IMR-90 (cell line): ENCODE data around the gene CD46. TPM values are rescaled to one million over a fixed set of nuclear protein-coding genes. Genes with fewer than 3 reads are reported as not detected.

ENCODE experiments used
- ATAC-seq: fragments of 200-7000 bp; cut with Tn5 transposase; 2 replicates; pipeline ENCODE4 v1.9.1; 2020; ENCODE audit warnings: low read depth, mild to moderate bottlenecking, moderate library complexity
- BruUV-seq: library from RNA; stranded (reverse); fragments of 400-500 nt; replicated peaks from 2 replicates; lab custom pipeline; 2021; lab: Mats Ljungman, UMichigan
- CTCF ChIA-PET: fragments of 300-600 bp; formaldehyde crosslinking; extraction: SDS; loops from one replicate; lab custom pipeline; 2021; ENCODE audit warnings: antibody characterized with exemption; lab: Yijun Ruan, JAX
- POLR2A ChIA-PET: fragments of 300-600 bp; sonication (Branson Sonifier 250); formaldehyde crosslinking; loops from one replicate; lab custom pipeline; 2022; ENCODE audit warnings: antibody characterized with exemption; ENCODE audit not compliant: unreplicated experiment; lab: Charles Lee
- DNase-seq: peaks from one replicate; pipeline ENCODE4 v3.0.0; 2013
- H2AFZ ChIP-seq: replicated peaks from 2 replicates; pipeline ENCODE3; 2013; ENCODE audit warnings: low read length, mild to moderate bottlenecking; ENCODE audit not compliant: poor library complexity
- H2AK5ac ChIP-seq: 2 replicates; pipeline ENCODE4 v1.6.1; 2013; ENCODE audit warnings: low read depth, low read length, inconsistent platforms
- H2AK9ac ChIP-seq: replicated peaks from 2 replicates; pipeline ENCODE3; 2013; ENCODE audit warnings: mild to moderate bottlenecking, low read depth, low read length, moderate library complexity; ENCODE audit not compliant: poor library complexity
- H2BK120ac ChIP-seq: 2 replicates; pipeline ENCODE4 v1.6.1; 2013; ENCODE audit warnings: low read depth, low read length, inconsistent platforms
- H2BK15ac ChIP-seq: 3 replicates; pipeline ENCODE4 v1.6.1; 2013; ENCODE audit warnings: low read depth, low read length, inconsistent platforms
- H2BK20ac ChIP-seq: 2 replicates; pipeline ENCODE4 v1.6.1; 2013; ENCODE audit warnings: low read depth, mild to moderate bottlenecking, inconsistent platforms, low read length, moderate library complexity
- H2BK5ac ChIP-seq: 2 replicates; pipeline ENCODE4 v1.6.1; 2013; ENCODE audit warnings: mild to moderate bottlenecking, low read depth, low read length, inconsistent platforms; ENCODE audit not compliant: poor library complexity, severe bottlenecking
- H3K14ac ChIP-seq: replicated peaks from 2 replicates; pipeline ENCODE4 v1.6.1; 2013; ENCODE audit warnings: low read depth, low read length, inconsistent platforms
- H3K18ac ChIP-seq: 2 replicates; pipeline ENCODE4 v1.6.1; 2013; ENCODE audit warnings: low read depth, low read length, control low read depth
- H3K23ac ChIP-seq: 2 replicates; pipeline ENCODE4 v1.6.1; 2013; ENCODE audit warnings: low read depth, low read length, inconsistent platforms
- H3K27ac ChIP-seq: 2 replicates; pipeline ENCODE4 v1.5.1; 2013; ENCODE audit warnings: mild to moderate bottlenecking, control low read depth, low read length; ENCODE audit not compliant: insufficient read depth
- H3K27me3 ChIP-seq: 2 replicates; pipeline ENCODE4 v1.6.1; 2013; ENCODE audit warnings: low read length; ENCODE audit not compliant: control insufficient read depth, insufficient read depth
- H3K36me3 ChIP-seq: 2 replicates; pipeline ENCODE4 v1.6.1; 2013; ENCODE audit warnings: low read length, mixed read lengths; ENCODE audit not compliant: control insufficient read depth, insufficient read depth
- H3K4ac ChIP-seq: 2 replicates; pipeline ENCODE4 v1.6.1; 2013; ENCODE audit warnings: low read depth, low read length, inconsistent platforms
- H3K4me1 ChIP-seq: 2 replicates; pipeline ENCODE4 v1.6.1; 2013; ENCODE audit warnings: low read length, mixed read lengths; ENCODE audit not compliant: control insufficient read depth, insufficient read depth
- H3K4me2 ChIP-seq: 2 replicates; pipeline ENCODE4 v1.6.1; 2013; ENCODE audit warnings: low read depth, mild to moderate bottlenecking, control low read depth, low read length, moderate library complexity
- H3K4me3 ChIP-seq: 2 replicates; pipeline ENCODE4 v1.5.1; 2013; ENCODE audit warnings: low read depth, mild to moderate bottlenecking, control low read depth, low read length, moderate library complexity; ENCODE audit not compliant: insufficient read depth
- H3K56ac ChIP-seq: 2 replicates; pipeline ENCODE4 v1.6.1; 2013; ENCODE audit warnings: low read length, inconsistent platforms; ENCODE audit not compliant: insufficient read depth; ENCODE audit errors: extremely low read depth
- H3K79me1 ChIP-seq, 2 experiments: 2 replicates each; pipeline ENCODE4 v1.6.1; 2013; ENCODE audit warnings: low read length in 2 of 2, inconsistent platforms in 1 of 2, low read depth in 1 of 2
- H3K9ac ChIP-seq: 2 replicates; pipeline ENCODE4 v1.6.1; 2013; ENCODE audit warnings: low read depth, low read length, control low read depth
- H3K9me1 ChIP-seq: 2 replicates; pipeline ENCODE4 v1.6.1; 2013; ENCODE audit warnings: low read length, inconsistent platforms; ENCODE audit not compliant: insufficient read depth
- H3K9me3 ChIP-seq: 2 replicates; pipeline ENCODE4 v1.6.1; 2013; ENCODE audit warnings: low read length; ENCODE audit not compliant: control insufficient read depth, insufficient read depth
- H4K20me1 ChIP-seq: 2 replicates; pipeline ENCODE4 v1.6.1; 2013; ENCODE audit warnings: low read length, inconsistent platforms; ENCODE audit not compliant: insufficient read depth
- H4K5ac ChIP-seq: 2 replicates; pipeline ENCODE4 v1.6.1; 2013; ENCODE audit warnings: mild to moderate bottlenecking, low read depth, low read length, control low read depth
- H4K8ac ChIP-seq, 2 experiments: 2 replicates each; pipeline ENCODE4 v1.6.1; 2013; ENCODE audit warnings: low read depth in 2 of 2, low read length in 2 of 2, control low read depth in 1 of 2, inconsistent platforms in 1 of 2
- H4K91ac ChIP-seq: 2 replicates; pipeline ENCODE4 v1.6.1; 2013; ENCODE audit warnings: low read depth, low read length, inconsistent platforms; ENCODE audit not compliant: insufficient read depth
- BHLHE40 ChIP-seq: fragments of 150-350 bp; IDR thresholded peaks from 2 replicates; pipeline ENCODE4 v1.6.1; 2016; ENCODE audit warnings: mild to moderate bottlenecking, low read depth, low read length
- CEBPB ChIP-seq: IDR thresholded peaks from 2 replicates; pipeline ENCODE4 v1.6.1; 2012; ENCODE audit warnings: low read depth, low read length, improper control_type of control experiment
- CHD1 ChIP-seq: IDR thresholded peaks from 2 replicates; pipeline ENCODE4 v1.6.1; 2012; ENCODE audit warnings: low read depth, low read length, improper control_type of control experiment
- CTCF ChIP-seq: conservative IDR thresholded peaks from 2 replicates; pipeline ENCODE4 v1.5.1; 2012; ENCODE audit warnings: mild to moderate bottlenecking, low read depth, low read length, improper control_type of control experiment
- FOS ChIP-seq: fragments of 150-350 bp; IDR thresholded peaks from 2 replicates; pipeline ENCODE4 v1.6.1; 2016; ENCODE audit warnings: low read depth, low read length
- MAFK ChIP-seq: IDR thresholded peaks from 2 replicates; pipeline ENCODE4 v1.6.1; 2012; ENCODE audit warnings: low read depth, low read length, improper control_type of control experiment
- MAZ ChIP-seq: IDR thresholded peaks from 2 replicates; pipeline ENCODE4 v1.6.1; 2012; ENCODE audit warnings: low read depth, mild to moderate bottlenecking, low read length, improper control_type of control experiment, moderate library complexity, borderline replicate concordance
- MXI1 ChIP-seq: IDR thresholded peaks from 2 replicates; pipeline ENCODE4 v1.6.1; 2012; ENCODE audit warnings: low read depth, mild to moderate bottlenecking, low read length, moderate library complexity, borderline replicate concordance
- NFE2L2 ChIP-seq: fragments of 150-350 bp; IDR thresholded peaks from 2 replicates; pipeline ENCODE4 v1.6.1; 2016; ENCODE audit warnings: low read depth, mild to moderate bottlenecking, low read length
- POLR2A ChIP-seq: IDR thresholded peaks from 2 replicates; pipeline ENCODE4 v1.6.1; 2012; ENCODE audit warnings: mild to moderate bottlenecking, low read depth, low read length
- RAD21 ChIP-seq: IDR thresholded peaks from 2 replicates; pipeline ENCODE4 v1.6.1; 2012; ENCODE audit warnings: low read length, improper control_type of control experiment
- RCOR1 ChIP-seq: IDR thresholded peaks from 2 replicates; pipeline ENCODE4 v1.6.1; 2012; ENCODE audit warnings: mild to moderate bottlenecking, low read length, improper control_type of control experiment; ENCODE audit not compliant: insufficient replicate concordance
- RFX5 ChIP-seq: IDR thresholded peaks from 2 replicates; pipeline ENCODE4 v1.8.0; 2012; ENCODE audit warnings: low read depth, mild to moderate bottlenecking, low read length, moderate library complexity
- SMC3 ChIP-seq: fragments of 150-350 bp; IDR thresholded peaks from 2 replicates; pipeline ENCODE4 v1.6.1; 2016; ENCODE audit warnings: low read depth, mild to moderate bottlenecking, antibody characterized with exemption, low read length, moderate library complexity
- USF2 ChIP-seq: fragments of 150-350 bp; IDR thresholded peaks from 2 replicates; pipeline ENCODE4 v1.6.1; 2017; ENCODE audit warnings: mild to moderate bottlenecking, antibody characterized with exemption, low read length, low read depth
- WGBS, 2 experiments: methylation state at CpG; one replicate each; pipeline versions ENCODE4 v1.1.5 to v1.1.7; 2013; ENCODE audit warnings: missing lambda C conversion rate in 2 of 2; ENCODE audit not compliant: insufficient read length in 1 of 2; ENCODE audit errors: extremely low coverage in 2 of 2; 5-methylcytosine and 5-hydroxymethylcytosine counted together
- dilution Hi-C: fragments of 300-500 bp; cut with HindIII; formaldehyde crosslinking; loops from one replicate; pipeline ENCODE4 v1.14.3; 2018; ENCODE audit warnings: low sequenced_read_pairs; ENCODE audit not compliant: unreplicated experiment
- in situ Hi-C: fragments of 300-500 bp; cut with MboI; formaldehyde crosslinking; loops from 3 replicates; pipeline ENCODE4 v1.14.3; 2019; ENCODE audit warnings: low sequenced_read_pairs, inconsistent platforms, mixed read lengths
- intact Hi-C: fragments of 100-400 bp; cut with micrococcal nuclease; formaldehyde crosslinking; loops from 2 replicates; pipeline ENCODE4 v1.10.0; 2022
- polyA plus RNA-seq, 3 experiments: library from polyadenylated mRNA; depleted of rRNA; stranded (reverse); fragments of >200 nt; gene quantifications; 2 replicates each; pipeline ENCODE4 v1.2.3, GENCODE V29; 2012; ENCODE audit warnings: low replicate concordance in 1 of 3
- total RNA-seq: library from RNA; depleted of rRNA; stranded (reverse); fragments of >200 nt; gene quantifications from 2 replicates; pipeline ENCODE4 v1.2.3, GENCODE V29; 2012
- TF ChIP-seq, protein P1 (sequence below): fragments of 150-350 bp; IDR thresholded peaks from 2 replicates; pipeline ENCODE4 v1.6.1; 2016; ENCODE audit warnings: low read depth, mild to moderate bottlenecking, low read length, moderate library complexity, borderline replicate concordance

Gene CD46
- total and polyA plus RNA-seq, 2 of the 4 experiments (the other 2 are of a cell fraction): 37.1 to 82.0 TPM

- Histone ChIP-seq H3K56ac (no peak overlapping the region), H4K8ac (no peak overlapping the region), H3K79me1 (peaks cover 0 to 9% of the 10 kb centered on the region in 2 experiments; a peak in 1 of 4 replicates), H3K4me3 (no peak overlapping the region), H3K4me2 (no peak overlapping the region), H3K27me3 (no peaks in the 10 kb centered on the region), H2BK5ac (no peak overlapping the region), H3K4ac (no peak overlapping the region), H3K27ac (no peak overlapping the region), H3K36me3 (peaks cover 15% of the 10 kb centered on the region; the same call in 1 of the 2 replicates), H2AK5ac (no peak overlapping the region), H3K4me1 (peaks cover 14% of the 10 kb centered on the region), H4K20me1 (no peaks in the 10 kb centered on the region), H4K5ac (no peak overlapping the region), H2AFZ (no peak overlapping the region), H2BK20ac (no peak overlapping the region), H4K91ac (no peak overlapping the region), H2BK15ac (no peak overlapping the region), H3K23ac (no peak overlapping the region), H3K9me3 (no peaks in the 10 kb centered on the region), H3K18ac (no peak overlapping the region), H2BK120ac (no peak overlapping the region), H3K14ac (no peak overlapping the region), H3K9me1 (peaks cover 29% of the 10 kb centered on the region; the same call in 1 of the 2 replicates), H2AK9ac (no peak overlapping the region), H3K9ac (no peak overlapping the region)
- in situ Hi-C loops: no loop called here
- intact Hi-C loops: no loop called here
- DNase-seq (no peak), ATAC-seq (no peak)
- no TSS peak for BruUV-seq
- no peak for TF ChIP-seq RAD21
- TF ChIP-seq FOS: no peak
- TF ChIP-seq NFE2L2: no peak
- no peak for TF ChIP-seq CEBPB
- no peak for TF ChIP-seq MAFK
- no peak for TF ChIP-seq RFX5
- no peak for TF ChIP-seq MAZ
- no peak for TF ChIP-seq POLR2A
- no peak for TF ChIP-seq RCOR1
- no peak for TF ChIP-seq CHD1
- TF ChIP-seq MXI1: no peak
- TF ChIP-seq BHLHE40: no peak
- TF ChIP-seq, protein P1, sequence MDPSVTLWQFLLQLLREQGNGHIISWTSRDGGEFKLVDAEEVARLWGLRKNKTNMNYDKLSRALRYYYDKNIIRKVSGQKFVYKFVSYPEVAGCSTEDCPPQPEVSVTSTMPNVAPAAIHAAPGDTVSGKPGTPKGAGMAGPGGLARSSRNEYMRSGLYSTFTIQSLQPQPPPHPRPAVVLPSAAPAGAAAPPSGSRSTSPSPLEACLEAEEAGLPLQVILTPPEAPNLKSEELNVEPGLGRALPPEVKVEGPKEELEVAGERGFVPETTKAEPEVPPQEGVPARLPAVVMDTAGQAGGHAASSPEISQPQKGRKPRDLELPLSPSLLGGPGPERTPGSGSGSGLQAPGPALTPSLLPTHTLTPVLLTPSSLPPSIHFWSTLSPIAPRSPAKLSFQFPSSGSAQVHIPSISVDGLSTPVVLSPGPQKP: no peak
- no peak for TF ChIP-seq SMC3
- no peak for TF ChIP-seq USF2
- TF ChIP-seq CTCF: no peak
- POLR2A ChIA-PET: no interaction called here
- WGBS, 2 experiments: no CpG with 5 or more reads among the region's 5 CpGs
- CTCF ChIA-PET: no interaction called here
- dilution Hi-C loops: no loop called here
These were observed 57.2 kb downstream of the CD46 start for GRCh38 chr1:207808911-207809555.
